K562 (cell line): ENCODE measurements around the gene PDZRN3. TPM values are rescaled to one million over a fixed set of nuclear protein-coding genes. Genes with fewer than 3 reads are reported as not detected.

ENCODE experiments used
- ATAC-seq: fragments of 200-7000 bp; cut with Tn5 transposase; 3 replicates; pipeline ENCODE4 v1.9.1; 2020; ENCODE audit warnings: moderate library complexity
- BruUV-seq: library from RNA; stranded (reverse); fragments of 400-500 nt; replicated peaks from 2 replicates; lab custom pipeline; 2021; lab: Mats Ljungman, UMichigan
- CTCF ChIA-PET: fragments of 300-600 bp; formaldehyde crosslinking; extraction: SDS; loops from one replicate; lab custom pipeline; 2021; ENCODE audit warnings: low intra/inter-chr PET ratio; lab: Yijun Ruan, JAX
- POLR2A ChIA-PET: fragments of 300-600, 350-650 bp; sonication (Branson Sonifier 250); formaldehyde crosslinking; extraction: SDS; loops from one replicate; lab custom pipeline; 2021; ENCODE audit warnings: antibody characterized with exemption, inconsistent platforms; lab: Yijun Ruan, JAX
- DNase-seq, 4 experiments: peaks; one replicate each; pipeline versions ENCODE4 v3.0.0 to v3.0.0-alpha.2; 2011 to 2018; ENCODE audit warnings: low spot score in 3 of 4, mixed read lengths in 3 of 4; ENCODE audit errors: extremely low read depth in 1 of 4
- FAIRE-seq: peaks from 2 replicates; lab custom pipeline; 2011; peaks lifted over from hg19 to GRCh38; lab: Jason Lieb, UNC
- H2AFZ ChIP-seq: 2 replicates; pipeline ENCODE4 v1.6.0; 2011; ENCODE audit warnings: low read depth, low read length, control low read depth, inconsistent platforms
- H3K27ac ChIP-seq: fragments of 200-600 bp; 3 replicates; pipeline ENCODE4 v1.8.0; 2011; ENCODE audit warnings: low read depth, mild to moderate bottlenecking, control low read depth, inconsistent platforms, low read length, moderate library complexity, mixed read lengths; ENCODE audit errors: extremely low read depth
- H3K27me3 ChIP-seq, 2 experiments: fragments of 300-600 bp in 1 of 2; 2 replicates in 1 of 2; 3 replicates in 1 of 2; pipeline versions ENCODE4 v1.6.0 to v1.8.0; 2011; ENCODE audit warnings: inconsistent platforms in 2 of 2, low read length in 2 of 2, mild to moderate bottlenecking in 1 of 2, mixed read lengths in 1 of 2, moderate library complexity in 1 of 2; ENCODE audit not compliant: control insufficient read depth in 2 of 2, insufficient read depth in 2 of 2
- H3K36me3 ChIP-seq: fragments of 300-600 bp; 3 replicates; pipeline ENCODE4 v1.8.0; 2011; ENCODE audit warnings: mild to moderate bottlenecking, low read length, inconsistent platforms; ENCODE audit not compliant: control insufficient read depth, insufficient read depth
- H3K4me1 ChIP-seq, 2 experiments: fragments of 200-600 bp in 1 of 2; replicated peaks in 1 of 2; 2 replicates in 1 of 2; 3 replicates in 1 of 2; pipeline versions ENCODE4 v1.5.1 to v1.8.0; 2011; ENCODE audit warnings: inconsistent platforms in 2 of 2, low read length in 2 of 2, mild to moderate bottlenecking in 1 of 2, mixed read lengths in 1 of 2, moderate library complexity in 1 of 2; ENCODE audit not compliant: control insufficient read depth in 2 of 2, insufficient read depth in 2 of 2
- H3K4me2 ChIP-seq: 2 replicates; pipeline ENCODE4 v1.6.1; 2011; ENCODE audit warnings: low read length, control low read depth, inconsistent platforms, mixed read lengths; ENCODE audit not compliant: insufficient read depth
- H3K4me3 ChIP-seq: fragments of 200-600 bp; sonication (generic), shearing (Covaris generic); 2 replicates; pipeline ENCODE4 v1.5.1; 2016; ENCODE audit warnings: control low read depth, inconsistent platforms
- H3K79me2 ChIP-seq: fragments of 200-600 bp; 3 replicates; pipeline ENCODE4 v1.8.0; 2011; ENCODE audit warnings: low read length, inconsistent platforms; ENCODE audit not compliant: control insufficient read depth, insufficient read depth
- H3K9ac ChIP-seq, 2 experiments: 2 replicates each; pipeline versions ENCODE4 v1.6.0 to v1.6.1; 2011; ENCODE audit warnings: low read depth in 2 of 2, low read length in 2 of 2, control low read depth in 1 of 2, inconsistent platforms in 1 of 2, mild to moderate bottlenecking in 1 of 2, mixed read lengths in 1 of 2; ENCODE audit not compliant: insufficient read depth in 1 of 2
- H3K9me1 ChIP-seq: one replicate; pipeline ENCODE4 v1.6.0; 2011; ENCODE audit warnings: inconsistent platforms, mild to moderate bottlenecking, low read length, moderate library complexity; ENCODE audit not compliant: control insufficient read depth, insufficient read depth
- H3K9me3 ChIP-seq: replicated peaks from 2 replicates; pipeline ENCODE4 v1.5.1; 2011; ENCODE audit warnings: low read depth, low read length, inconsistent platforms; ENCODE audit not compliant: control insufficient read depth, insufficient read depth
- H4K20me1 ChIP-seq: replicated peaks from 2 replicates; pipeline ENCODE4 v1.6.1; 2011; ENCODE audit warnings: low read length, inconsistent platforms, mixed read lengths; ENCODE audit not compliant: control insufficient read depth, insufficient read depth
- CBX5 ChIP-seq: IDR thresholded peaks from 2 replicates; pipeline ENCODE4 v1.6.1; 2014; ENCODE audit warnings: low read depth, borderline replicate concordance
- DNMT1 ChIP-seq: fragments of 450-650 bp; IDR thresholded peaks from 2 replicates; pipeline ENCODE4 v1.6.1; 2016; ENCODE audit warnings: antibody characterized with exemption, mild to moderate bottlenecking
- E2F3 ChIP-seq: fragments of 250-450 bp; sonication (Bioruptor Pico); IDR thresholded peaks from 2 replicates; pipeline ENCODE4 v1.4.0; 2020; ENCODE audit warnings: mild to moderate bottlenecking
- HNRNPH1 ChIP-seq: fragments of 200-400 bp; formaldehyde crosslinking; optimal IDR thresholded peaks from 2 replicates; pipeline ENCODE3; 2017; ENCODE audit warnings: low read depth, mild to moderate bottlenecking, low read length, moderate library complexity
- HNRNPK ChIP-seq: fragments of 200-400 bp; formaldehyde crosslinking; IDR thresholded peaks from one replicate; pipeline ENCODE4 v1.6.1; 2018; ENCODE audit warnings: mild to moderate bottlenecking, low read depth, low read length; ENCODE audit not compliant: poor library complexity, severe bottlenecking
- NR2C1 ChIP-seq, 2 experiments: fragments of 450-650 bp; IDR thresholded peaks; 2 replicates each; pipeline ENCODE4 v1.6.1; 2017; ENCODE audit warnings: mild to moderate bottlenecking in 2 of 2, antibody characterized with exemption in 1 of 2, inconsistent platforms in 1 of 2, missing compliant biosample characterization in 1 of 2, missing genetic modification characterization in 1 of 2
- RFX5 ChIP-seq: IDR thresholded peaks from 2 replicates; pipeline ENCODE4 v1.6.1; 2011; ENCODE audit warnings: low read depth, mild to moderate bottlenecking, improper control_type of control experiment, low read length
- ZKSCAN8 ChIP-seq: fragments of 200-800 bp; sonication (Bioruptor generic); IDR thresholded peaks from 2 replicates; pipeline ENCODE4 v1.6.1; 2016; ENCODE audit warnings: missing genetic modification characterization, missing compliant biosample characterization
- ZNF311 ChIP-seq: fragments of 250-450 bp; sonication (Bioruptor Pico); IDR thresholded peaks from 2 replicates; pipeline ENCODE4 v1.4.0; 2020; ENCODE audit warnings: mild to moderate bottlenecking, moderate library complexity
- WGBS: fragments of 100-300 bp; shearing (Covaris generic); methylation state at CpG from one replicate; pipeline ENCODE4 v1.1.6; 2016; ENCODE audit warnings: low coverage, mixed read lengths; ENCODE audit not compliant: insufficient coverage; ENCODE audit errors: missing lambda C conversion rate; 5-methylcytosine and 5-hydroxymethylcytosine counted together
- in situ Hi-C: fragments of 300-500 bp; cut with MboI; formaldehyde crosslinking; loops from 4 replicates; pipeline ENCODE4 v1.15.0; 2018; ENCODE audit warnings: inconsistent platforms, mixed read lengths
- intact Hi-C: fragments of 100-400 bp; cut with micrococcal nuclease; formaldehyde crosslinking; loops from 2 replicates; pipeline ENCODE4 v1.14.2; 2022
- polyA plus RNA-seq, 8 experiments: library from polyadenylated mRNA; depleted of rRNA in 4 of 8; stranded (reverse) in 5 of 8; unstranded in 3 of 8; fragments of >200 nt; fragmentation: Nextera tagmentation in 2 of 8; fragmentation: Illumina TruSeq in 1 of 8; extraction: Ambion mirVana in 2 of 8; extraction: Trizol in 1 of 8; gene quantifications; 2 replicates each; pipeline versions ENCODE4 v1.2.1 to v1.2.3, GENCODE V29; 2011 to 2014; ENCODE audit warnings: inconsistent platforms in 1 of 8, missing spikeins in 1 of 8
- total RNA-seq, 7 experiments: library from RNA; depleted of rRNA in 6 of 7; stranded (reverse); fragments of >200 nt in 6 of 7; fragmentation: Illumina TruSeq in 2 of 7; extraction: Trizol in 2 of 7; gene quantifications; 2 replicates each; pipeline versions ENCODE4 v1.2.1 to v1.2.3, GENCODE V29; 2011 to 2021; ENCODE audit warnings: low replicate concordance in 1 of 7
- TF ChIP-seq, protein P1 (sequence below): IDR thresholded peaks from 3 replicates; pipeline ENCODE4 v1.6.1; 2011; ENCODE audit warnings: borderline replicate concordance, mild to moderate bottlenecking; ENCODE audit not compliant: insufficient read length, insufficient read depth
- TF ChIP-seq, protein P2 (sequence below): fragments of 450-650 bp; formaldehyde crosslinking; IDR thresholded peaks from 2 replicates; pipeline ENCODE4 v1.4.0; 2020; ENCODE audit warnings: mild to moderate bottlenecking, moderate library complexity
- TF ChIP-seq, protein P3 (sequence below): sonication (generic); formaldehyde crosslinking; IDR thresholded peaks from 2 replicates; pipeline ENCODE4 v1.8.1; 2022; ENCODE audit warnings: missing genetic modification reagents

Gene PDZRN3
- total and polyA plus RNA-seq, 9 of the 15 experiments (the other 6 are each of a cell fraction or from before 2014, with no cell fraction given), result 0.16 TPM; not detected in 8

DNA sequence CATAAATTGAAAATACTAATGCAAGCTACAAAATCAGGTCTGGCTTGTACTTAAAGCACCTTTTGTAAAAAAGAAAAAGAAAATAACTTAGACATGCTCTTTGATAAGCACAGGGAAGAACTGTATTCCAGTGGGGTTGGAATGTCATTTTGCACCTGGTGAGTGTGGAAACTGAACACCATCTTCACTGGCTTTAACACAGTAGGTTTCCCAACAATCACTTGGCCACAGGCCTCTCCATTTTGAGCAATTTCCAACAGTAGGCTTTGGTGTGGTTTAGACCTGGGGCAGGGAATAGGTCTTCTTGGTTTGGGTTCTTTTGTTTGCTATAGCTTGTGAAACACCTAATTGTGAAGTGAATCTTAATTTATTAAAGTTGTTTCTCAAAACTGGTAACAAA lies 18.9 kb downstream of the PDZRN3 start:
- DNase-seq (no peak), FAIRE-seq (no peak), ATAC-seq (no peak)
- POLR2A ChIA-PET, result no interaction called here
- H3K79me2 ChIP-seq, result no peaks in the 10 kb centered on the region
- H3K36me3 ChIP-seq, result no peaks in the 10 kb centered on the region
- H3K9me3 ChIP-seq, result no peaks in the 10 kb centered on the region
- CTCF ChIA-PET, result no interaction called here
- H3K9me1 ChIP-seq, result no peaks in the 10 kb centered on the region
- H3K27me3 ChIP-seq, result no peaks in the 10 kb centered on the region
- no peak overlapping the region for H3K4me3 ChIP-seq
- no TSS peak for BruUV-seq
- H3K9ac ChIP-seq, result no peak overlapping the region
- in situ Hi-C loops, result no loop called here
- H2AFZ ChIP-seq, result no peak overlapping the region
- TF ChIP-seq CBX5, result no peak
- TF ChIP-seq DNMT1, result no peak
- TF ChIP-seq ZKSCAN8 (CRISPR knock-in tag), result no peak
- TF ChIP-seq RFX5, result no peak
- H3K4me1 ChIP-seq, result no peaks in the 10 kb centered on the region
- no peaks in the 10 kb centered on the region for H4K20me1 ChIP-seq
- intact Hi-C loops, result no loop called here
- no peak overlapping the region for H3K27ac ChIP-seq
- H3K4me2 ChIP-seq, result no peak overlapping the region

DNA sequence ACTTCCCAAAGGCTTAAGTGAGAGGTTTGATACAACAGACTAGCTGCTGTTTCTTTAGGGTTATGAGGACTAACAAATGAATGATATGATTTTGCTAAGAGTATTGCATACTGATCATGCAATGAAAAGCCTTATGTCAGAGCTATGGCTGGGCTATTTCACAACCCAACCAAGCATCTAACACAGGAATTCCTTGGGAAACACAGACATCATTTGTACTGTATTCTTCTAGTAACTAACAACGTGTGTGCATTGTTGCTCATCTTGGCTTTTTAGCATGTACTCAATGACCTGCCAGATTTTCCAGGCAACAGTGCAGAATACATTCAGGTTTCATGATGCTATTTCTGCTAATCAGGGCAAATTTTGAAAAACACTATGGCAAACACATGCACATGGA lies 19.3 kb downstream of the PDZRN3 start:
- FAIRE-seq (no peak), ATAC-seq (no peak), DNase-seq (no peak)
- H3K9me1 ChIP-seq, result no peaks in the 10 kb centered on the region
- no peak overlapping the region for H3K27ac ChIP-seq
- CTCF ChIA-PET, result no interaction called here
- in situ Hi-C loops, result no loop called here
- H3K4me3 ChIP-seq, result no peak overlapping the region
- H3K9ac ChIP-seq, result no peak overlapping the region
- no peaks in the 10 kb centered on the region for H3K9me3 ChIP-seq
- POLR2A ChIA-PET, result no interaction called here
- WGBS, result 0% methylated on average over 1 of the region's 1 CpG
- intact Hi-C loops, result no loop called here
- no peak overlapping the region for H2AFZ ChIP-seq
- BruUV-seq, result no TSS peak
- H3K79me2 ChIP-seq, result no peaks in the 10 kb centered on the region
- no peaks in the 10 kb centered on the region for H3K4me1 ChIP-seq
- no peaks in the 10 kb centered on the region for H4K20me1 ChIP-seq
- H3K36me3 ChIP-seq, result no peaks in the 10 kb centered on the region
- H3K4me2 ChIP-seq, result no peak overlapping the region
- H3K27me3 ChIP-seq, result no peaks in the 10 kb centered on the region
- TF ChIP-seq ZNF311, result no peak
- no peak for TF ChIP-seq HNRNPK
- no peak for TF ChIP-seq E2F3 (CRISPR knock-in tag)
- no peak for TF ChIP-seq HNRNPH1
- TF ChIP-seq, protein P1, sequence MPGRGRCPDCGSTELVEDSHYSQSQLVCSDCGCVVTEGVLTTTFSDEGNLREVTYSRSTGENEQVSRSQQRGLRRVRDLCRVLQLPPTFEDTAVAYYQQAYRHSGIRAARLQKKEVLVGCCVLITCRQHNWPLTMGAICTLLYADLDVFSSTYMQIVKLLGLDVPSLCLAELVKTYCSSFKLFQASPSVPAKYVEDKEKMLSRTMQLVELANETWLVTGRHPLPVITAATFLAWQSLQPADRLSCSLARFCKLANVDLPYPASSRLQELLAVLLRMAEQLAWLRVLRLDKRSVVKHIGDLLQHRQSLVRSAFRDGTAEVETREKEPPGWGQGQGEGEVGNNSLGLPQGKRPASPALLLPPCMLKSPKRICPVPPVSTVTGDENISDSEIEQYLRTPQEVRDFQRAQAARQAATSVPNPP, result no peak
- TF ChIP-seq, protein P2, sequence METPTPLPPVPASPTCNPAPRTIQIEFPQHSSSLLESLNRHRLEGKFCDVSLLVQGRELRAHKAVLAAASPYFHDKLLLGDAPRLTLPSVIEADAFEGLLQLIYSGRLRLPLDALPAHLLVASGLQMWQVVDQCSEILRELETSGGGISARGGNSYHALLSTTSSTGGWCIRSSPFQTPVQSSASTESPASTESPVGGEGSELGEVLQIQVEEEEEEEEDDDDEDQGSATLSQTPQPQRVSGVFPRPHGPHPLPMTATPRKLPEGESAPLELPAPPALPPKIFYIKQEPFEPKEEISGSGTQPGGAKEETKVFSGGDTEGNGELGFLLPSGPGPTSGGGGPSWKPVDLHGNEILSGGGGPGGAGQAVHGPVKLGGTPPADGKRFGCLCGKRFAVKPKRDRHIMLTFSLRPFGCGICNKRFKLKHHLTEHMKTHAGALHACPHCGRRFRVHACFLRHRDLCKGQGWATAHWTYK (CRISPR knock-in tag), result no peak
- TF ChIP-seq NR2C1 (IDR thresholded peaks at IDR 0.05), result no peak
- no peak for TF ChIP-seq NR2C1 (tag; IDR thresholded peaks at IDR 0.05)
- TF ChIP-seq, protein P3, sequence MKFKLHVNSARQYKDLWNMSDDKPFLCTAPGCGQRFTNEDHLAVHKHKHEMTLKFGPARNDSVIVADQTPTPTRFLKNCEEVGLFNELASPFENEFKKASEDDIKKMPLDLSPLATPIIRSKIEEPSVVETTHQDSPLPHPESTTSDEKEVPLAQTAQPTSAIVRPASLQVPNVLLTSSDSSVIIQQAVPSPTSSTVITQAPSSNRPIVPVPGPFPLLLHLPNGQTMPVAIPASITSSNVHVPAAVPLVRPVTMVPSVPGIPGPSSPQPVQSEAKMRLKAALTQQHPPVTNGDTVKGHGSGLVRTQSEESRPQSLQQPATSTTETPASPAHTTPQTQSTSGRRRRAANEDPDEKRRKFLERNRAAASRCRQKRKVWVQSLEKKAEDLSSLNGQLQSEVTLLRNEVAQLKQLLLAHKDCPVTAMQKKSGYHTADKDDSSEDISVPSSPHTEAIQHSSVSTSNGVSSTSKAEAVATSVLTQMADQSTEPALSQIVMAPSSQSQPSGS (CRISPR knock-in tag), result no peak
- TF ChIP-seq ZKSCAN8 (CRISPR knock-in tag), result no peak
